Suprapubic skin (tissue), 4 donors: Measurements from ENCODE around the gene TNFRSF25.

ENCODE experiments used
- CTCF ChIP-seq, 2 donors: fragments of 200-600 bp in 1 of 2; fragments of 450-650 bp in 1 of 2; sonication (generic) in 1 of 2; IDR thresholded peaks; one replicate each; pipeline ENCODE4 v1.5.1; 2016 to 2019; ENCODE audit warnings: antibody characterized with exemption in 2 of 2, mild to moderate bottlenecking in 1 of 2, moderate library complexity in 1 of 2
- EP300 ChIP-seq: sonication (generic); formaldehyde crosslinking; IDR thresholded peaks from one replicate; pipeline ENCODE4 v1.6.1; 2017; ENCODE audit warnings: antibody characterized with exemption
- POLR2A ChIP-seq, 2 donors: fragments of 450-650 bp; IDR thresholded peaks; one replicate each; pipeline ENCODE4 v1.6.1; 2017; ENCODE audit warnings: antibody characterized with exemption in 2 of 2, mild to moderate bottlenecking in 2 of 2, moderate library complexity in 2 of 2
- POLR2AphosphoS5 ChIP-seq, 3 donors: sonication (generic); formaldehyde crosslinking; IDR thresholded peaks; one replicate each; pipeline ENCODE4 v1.6.1; 2017; ENCODE audit warnings: antibody characterized with exemption in 3 of 3

- TF ChIP-seq CTCF (IDR thresholded peaks at IDR 0.05): no peak
- no peak for TF ChIP-seq EP300
- TF ChIP-seq POLR2A (IDR thresholded peaks at IDR 0.05): no peak
- TF ChIP-seq POLR2AphosphoS5 (IDR thresholded peaks at IDR 0.05): no peak
These were observed 40.5 kb upstream of the TNFRSF25 start for GRCh38 chr1:6506210-6507036.
